Glomerular endothelial cell (primary cell): ENCODE measurements around the gene MGMT. TPM values are rescaled to one million over a fixed set of nuclear protein-coding genes. Genes with fewer than 3 reads are reported as not detected.

Source experiments
- DNase-seq: peaks from one replicate; pipeline ENCODE4 v3.0.0-alpha.2; 2011; ENCODE audit warnings: low read depth, low spot score; ENCODE audit errors: extremely low read depth
- total RNA-seq: library from RNA; depleted of rRNA; stranded (reverse); fragments of >200 nt; gene quantifications from 2 replicates; pipeline ENCODE4 v1.2.3, GENCODE V29; 2015

Gene MGMT
- total RNA-seq, 1 donor from 2014 or later: 26.5 TPM

GRCh38 chr10:129784891-129785290 is 317.9 kb downstream of the MGMT start:
- no peak for DNase-seq

GRCh38 chr10:129785536-129785981 is 318.5 kb downstream of the MGMT start:
- no peak for DNase-seq

DNA sequence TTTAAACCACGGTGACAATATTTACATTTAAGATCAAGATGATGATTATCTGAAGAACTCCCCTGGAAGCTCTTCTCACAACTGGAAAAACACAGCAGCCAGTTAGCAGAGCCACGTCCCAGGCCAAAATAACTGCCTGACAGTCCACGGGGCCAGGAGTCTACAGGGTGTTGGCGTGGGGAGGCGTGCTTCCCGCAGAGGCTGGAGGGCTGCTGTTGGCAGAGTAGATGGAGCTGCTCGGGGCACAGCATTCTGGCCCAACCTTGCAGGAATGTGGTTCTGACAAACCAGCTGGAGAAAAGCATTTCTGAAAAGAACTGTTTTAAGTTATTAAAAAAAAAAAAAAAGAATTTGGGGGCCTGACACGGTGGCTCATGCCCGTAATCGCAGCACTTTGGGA is 319.2 kb downstream of the MGMT start:
- DNase-seq: no peak

GRCh38 chr10:129787557-129787956 is 320.5 kb downstream of the MGMT start:
- no peak for DNase-seq

DNA sequence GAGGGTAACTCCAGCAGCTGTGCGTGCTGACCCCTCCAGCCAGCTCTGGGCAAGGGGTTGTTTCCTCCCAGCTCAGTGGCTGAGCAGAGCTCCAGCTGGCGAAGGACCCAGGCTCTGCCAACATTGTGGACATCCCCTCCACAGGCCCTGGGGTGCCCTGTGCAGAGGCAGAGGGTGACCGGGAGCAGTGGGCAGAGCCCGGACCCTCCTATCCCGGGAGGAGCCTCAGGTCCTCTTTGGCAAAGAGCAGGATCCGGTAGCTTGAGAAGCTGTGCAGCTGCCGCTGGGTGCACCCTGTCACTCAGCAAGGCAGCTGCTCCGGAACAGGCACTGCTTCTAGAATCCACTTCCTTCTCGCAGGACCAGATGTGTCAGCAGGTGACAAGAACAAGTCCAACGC is 321.2 kb downstream of the MGMT start:
- DNase-seq: no peak

- DNase-seq: no peak
These were observed 323.8 kb downstream of the MGMT start for GRCh38 chr10:129790715-129791446.

GRCh38 chr10:129792141-129792540 is 325.1 kb downstream of the MGMT start:
- DNase-seq: no peak

DNA sequence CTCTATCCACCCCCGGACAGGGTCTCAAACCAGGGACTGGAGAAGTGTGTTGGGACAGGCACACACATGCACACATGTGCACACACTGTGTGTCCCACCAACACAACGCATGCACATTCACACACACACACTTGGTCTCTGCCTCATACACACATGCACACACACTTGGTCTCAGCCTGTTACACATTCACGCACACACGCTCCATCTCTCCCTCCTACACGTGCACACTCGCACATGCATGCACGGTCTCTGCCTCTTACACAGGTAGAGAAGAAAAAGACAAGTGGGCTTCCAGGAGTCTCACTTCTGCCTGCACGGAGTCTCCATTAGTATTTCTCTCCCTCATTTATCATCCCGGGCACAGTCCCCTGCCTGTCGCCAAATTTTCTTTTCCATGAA is 325.8 kb downstream of the MGMT start:
- no peak for DNase-seq

DNA sequence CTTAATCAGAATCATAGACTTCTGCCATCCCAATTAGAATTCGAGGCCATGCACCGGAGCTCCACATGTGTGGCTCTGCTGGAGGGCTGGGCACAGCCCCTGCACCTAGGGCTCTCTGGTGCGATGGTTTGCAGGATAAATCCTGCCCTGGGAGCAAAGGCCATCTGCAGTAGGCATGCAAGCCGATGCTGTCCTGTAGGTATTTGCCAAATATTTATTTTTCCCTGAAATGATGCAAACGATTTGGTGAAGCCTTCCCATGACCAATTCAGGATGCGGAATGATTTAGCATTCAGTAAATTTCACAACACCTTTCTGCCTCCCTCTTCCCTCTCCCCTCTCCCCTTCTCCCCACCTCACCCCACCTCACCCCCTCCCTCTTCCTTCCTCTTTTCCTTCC is 326.4 kb downstream of the MGMT start:
- no peak for DNase-seq

GRCh38 chr10:129793996-129794395 is 327.0 kb downstream of the MGMT start:
- no peak for DNase-seq

DNA sequence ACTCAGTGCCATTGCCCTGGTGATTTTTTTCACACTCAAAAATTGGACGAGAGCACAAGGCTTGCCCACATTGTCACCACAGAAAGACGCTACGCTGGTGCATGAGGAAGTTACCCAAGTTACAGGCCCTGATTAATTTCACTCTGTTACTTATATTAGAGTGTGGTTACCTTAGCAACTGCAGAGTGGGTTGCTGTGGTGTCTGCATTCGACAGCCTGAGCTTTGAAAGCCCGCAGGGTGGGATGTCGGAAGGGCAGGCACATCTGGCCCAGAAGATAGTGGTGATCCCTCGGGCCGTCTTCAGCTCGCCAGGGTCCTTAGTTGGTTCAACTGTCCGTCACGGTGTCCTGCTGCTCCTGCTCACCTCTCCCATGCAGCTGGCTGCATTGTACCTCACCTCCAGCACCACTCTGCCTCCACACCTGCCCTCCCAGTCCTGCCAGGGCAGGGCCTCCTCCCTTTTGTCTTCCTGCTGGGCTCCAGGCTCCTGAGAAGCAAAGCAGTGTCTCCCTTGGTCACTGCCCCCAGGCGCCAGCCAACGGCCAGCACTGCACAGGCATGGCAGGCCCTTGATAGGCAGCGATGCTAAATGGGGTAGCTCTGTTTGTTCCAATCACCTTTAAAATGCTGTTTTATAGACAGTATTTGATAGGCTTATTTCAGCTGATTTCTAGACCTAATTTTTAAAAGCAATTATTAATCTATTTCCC is 329.8 kb downstream of the MGMT start:
- no peak for DNase-seq

- no peak for DNase-seq
These were observed 332.9 kb downstream of the MGMT start for GRCh38 chr10:129799942-129800341.

GRCh38 chr10:129800796-129801340 is 333.8 kb downstream of the MGMT start:
- DNase-seq: no peak

DNA sequence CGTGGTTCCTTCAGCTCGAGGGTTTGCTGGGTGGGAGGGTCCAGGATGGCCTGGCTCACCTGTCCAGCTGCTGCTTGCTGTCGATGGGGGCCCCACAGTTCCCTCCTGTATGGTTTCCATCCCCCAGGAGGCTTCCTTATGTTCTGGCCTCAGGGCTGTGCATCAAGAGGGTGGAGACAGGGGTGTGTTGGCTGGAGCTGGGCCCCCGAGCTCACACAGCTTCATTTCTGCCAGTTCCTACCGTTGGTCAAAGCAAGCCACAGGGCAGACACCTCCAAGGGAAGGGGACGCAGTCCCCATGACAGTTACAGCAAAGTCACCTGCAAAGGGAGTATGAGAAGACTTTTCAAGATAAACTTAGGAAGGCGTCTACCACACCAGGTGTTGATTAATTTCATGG is 340.2 kb downstream of the MGMT start:
- no peak for DNase-seq

DNA sequence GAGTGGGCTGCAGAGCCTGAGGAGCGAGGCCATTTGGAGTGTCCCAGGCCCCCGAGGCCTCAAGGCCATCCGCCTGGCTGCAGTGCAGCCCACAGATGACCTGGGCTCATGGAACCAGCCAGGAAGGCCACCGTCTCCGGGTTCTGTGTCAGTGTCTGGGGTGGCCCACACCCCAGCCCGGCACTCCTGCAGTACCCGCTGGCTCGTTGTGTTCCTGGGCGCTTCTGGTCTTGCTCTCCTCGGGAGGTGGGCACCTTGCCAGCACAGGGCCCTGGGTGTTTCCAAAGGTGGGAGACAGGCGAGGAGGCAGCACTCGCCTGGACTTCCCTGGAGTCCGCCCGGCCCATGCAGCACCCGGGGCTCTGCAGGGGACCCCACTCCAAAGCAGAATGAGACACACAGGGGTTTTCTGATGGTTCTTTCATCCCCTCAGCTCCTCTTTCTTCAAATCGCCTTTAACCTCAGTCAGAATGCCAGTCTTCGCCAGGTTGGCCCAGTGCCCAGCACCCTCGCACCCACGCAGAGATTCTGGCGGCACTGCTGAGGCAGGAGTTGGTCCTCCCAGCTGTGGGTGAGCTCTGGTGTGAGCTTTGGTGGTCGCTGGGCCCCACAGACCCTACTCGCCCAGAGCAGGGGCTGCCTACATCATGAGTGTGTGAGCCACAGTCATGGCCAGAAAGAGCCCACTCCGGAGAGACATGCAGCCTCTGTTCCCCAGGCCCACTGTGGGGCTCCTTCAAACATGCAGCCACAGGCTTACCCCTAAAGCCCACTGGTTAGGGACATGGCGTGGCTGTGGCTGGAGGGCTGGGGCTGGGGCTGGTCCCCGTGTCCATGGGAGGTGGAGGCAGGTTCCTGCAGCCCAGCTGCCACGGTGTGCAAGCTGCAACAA is 341.3 kb downstream of the MGMT start:
- no peak for DNase-seq

GRCh38 chr10:129809431-129809830 is 342.4 kb downstream of the MGMT start:
- no peak for DNase-seq

GRCh38 chr10:129809841-129810240 is 342.8 kb downstream of the MGMT start:
- DNase-seq: no peak

- DNase-seq: no peak
These were observed 344.2 kb downstream of the MGMT start for GRCh38 chr10:129811208-129811607.

DNA sequence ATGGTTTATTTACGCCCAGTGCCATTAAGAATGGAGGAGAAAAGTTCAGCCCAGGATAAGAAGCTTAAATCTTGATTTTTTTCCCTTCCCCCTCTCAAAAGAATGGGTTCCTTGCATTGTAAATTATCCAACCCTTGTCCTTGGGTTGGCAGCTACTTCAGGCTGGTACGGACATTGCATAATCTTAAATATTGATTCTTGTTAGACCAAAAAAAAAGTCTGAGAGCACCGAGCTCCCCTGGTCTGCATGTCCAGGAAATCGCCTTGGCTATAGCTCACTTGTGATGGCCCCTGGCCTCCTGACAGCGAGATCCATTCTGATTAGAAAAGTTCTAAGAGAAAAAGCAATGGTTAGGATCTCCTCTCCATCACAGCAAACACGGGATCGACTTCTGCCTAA is 345.4 kb downstream of the MGMT start:
- DNase-seq: no peak

- DNase-seq: no peak
These were observed 347.9 kb downstream of the MGMT start for GRCh38 chr10:129814681-129815646.
